ENCODE data around the gene TPX2. TPM values are rescaled to one million over a fixed set of nuclear protein-coding genes. Genes with fewer than 3 reads are reported as not detected.

The TPX2 gene
- total RNA-seq, 2 donors from 2014 or later: not detected

GRCh38 chr20:31722257-31723068, 16.6 kb upstream of the TPX2 start, which contains the start of gene BCL2L1:
TSS of gene BCL2L1 (minus strand) at chr20:31722868. CDS start at chr20:31722218, 650 bp downstream.
- WGBS, 2 donors: 0 to 1% methylated on average over 36 to 38 of the region's 38 CpGs
- peak; percentile 75 for ATAC-seq
- intact Hi-C loops (cut with DNase I): no loop called here

GRCh38 chr20:31723069-31723318, 16.1 kb upstream of the TPX2 start:
- intact Hi-C loops (cut with DNase I): no loop called here
- Histone ChIP-seq H3K36me3 (replicated peaks in 1 of 2; ENCODE audit: insufficient read depth in 1 of 2, low read depth in 2 of 2) (no peaks in the 10 kb centered on the region), H3K9me3 (no peaks in the 10 kb centered on the region), H3K4me3 (peak overlapping the region; percentile 46 to 71), H3K27ac (peak overlapping the region; percentile 94 to 98 (median 96)), H3K4me1 (peaks cover 42% of the 10 kb centered on the region), H3K27me3 (no peaks in the 10 kb centered on the region)
- TF ChIP-seq POLR2A (IDR thresholded peaks at IDR 0.05) (peak in 2 of 3 donors; percentile 70 to 74), CTCF (IDR thresholded peaks at IDR 0.05) (no peak)
- DNase-seq (no peak), ATAC-seq (peak; percentile 39)
- WGBS, 2 donors: 0 to 1% methylated on average over 4 to 10 of the region's 10 CpGs

More at GRCh38 chr20:31722257-31723068, 16.6 kb upstream of the TPX2 start, which contains the start of gene BCL2L1:
- no peaks in the 10 kb centered on the region for H3K9me3 ChIP-seq
- DNase-seq: peak; percentile 86 to 91 (median 90)
- H3K36me3 ChIP-seq (replicated peaks in 1 of 2; ENCODE audit: insufficient read depth in 1 of 2, low read depth in 2 of 2): no peaks in the 10 kb centered on the region
- peak within 1 kb of the TSS; percentile 46 to 71 for H3K4me3 ChIP-seq
- H3K27ac ChIP-seq: peak within 1 kb of the TSS; percentile 94 to 98 (median 96)
- TF ChIP-seq POLR2A (IDR thresholded peaks at IDR 0.05) (peak; percentile 79 to 87 (median 83)), CTCF (IDR thresholded peaks at IDR 0.05) (peak; percentile 51 to 99 (median 90))
- peaks cover 48% of the 10 kb centered on the region for H3K4me1 ChIP-seq
- H3K27me3 ChIP-seq: no peaks in the 10 kb centered on the region

- H3K4me1 ChIP-seq: peaks cover 37% of the 10 kb centered on the region
- no peaks in the 10 kb centered on the region for H3K9me3 ChIP-seq
- 0 to 1% methylated on average over 7 to 61 of the region's 77 CpGs for WGBS, 2 donors
- H3K4me3 ChIP-seq: peak overlapping the region; percentile 46 to 71
- intact Hi-C loops (cut with DNase I): no loop called here
- H3K36me3 ChIP-seq (replicated peaks in 1 of 2; ENCODE audit: insufficient read depth in 1 of 2, low read depth in 2 of 2): no peaks in the 10 kb centered on the region
- peak overlapping the region; percentile 94 to 98 (median 96) for H3K27ac ChIP-seq
- peak; percentile 96 to 97 (median 97) for DNase-seq
- TF ChIP-seq POLR2A (IDR thresholded peaks at IDR 0.05) (peak; percentile 28 to 59 (median 49)), CTCF (IDR thresholded peaks at IDR 0.05) (peak; percentile 86 to 99 (median 99))
- peak; percentile 92 for ATAC-seq
- no peaks in the 10 kb centered on the region for H3K27me3 ChIP-seq
Measured at GRCh38 chr20:31723319-31724078, 15.6 kb upstream of the TPX2 start.

DNA sequence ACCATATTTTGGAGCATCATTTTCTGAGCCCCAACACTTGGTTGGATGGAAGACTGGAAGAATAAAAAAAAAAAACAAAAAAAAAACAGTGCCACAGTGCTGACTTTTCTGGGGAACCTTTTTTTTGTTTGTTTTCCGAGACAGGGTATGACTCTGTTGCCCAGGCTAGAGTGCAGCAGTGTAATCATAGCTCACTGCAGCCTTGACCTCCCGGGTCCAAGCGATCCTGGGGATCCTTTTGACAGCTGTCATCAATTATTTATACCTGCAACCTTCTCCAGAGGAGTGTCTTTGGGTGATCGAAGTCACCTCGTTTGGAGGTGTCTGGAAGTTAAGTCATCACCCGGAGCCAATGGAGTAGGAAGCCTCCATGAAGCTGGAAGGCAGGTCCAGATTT, 7.8 kb upstream of the TPX2 start:
- intact Hi-C loops (cut with DNase I): no loop called here
- Histone ChIP-seq H3K4me3 (no peak overlapping the region), H3K4me1 (no peaks in the 10 kb centered on the region), H3K36me3 (replicated peaks in 1 of 2; ENCODE audit: insufficient read depth in 1 of 2, low read depth in 2 of 2) (no peaks in the 10 kb centered on the region), H3K9me3 (no peaks in the 10 kb centered on the region), H3K27ac (no peak overlapping the region), H3K27me3 (no peaks in the 10 kb centered on the region)
- TF ChIP-seq POLR2A (IDR thresholded peaks at IDR 0.05): no peak
- TF ChIP-seq CTCF (IDR thresholded peaks at IDR 0.05): no peak
- DNase-seq (no peak), ATAC-seq (no peak)
- WGBS, 2 donors: 62 to 63% methylated on average over 6 of the region's 6 CpGs
